ENCODE results near the gene SDS. TPM values are rescaled to one million over a fixed set of nuclear protein-coding genes. Genes with fewer than 3 reads are reported as not detected.

SDS gene
- total RNA-seq, 1 experiment from 2014 or later: not detected

DNA sequence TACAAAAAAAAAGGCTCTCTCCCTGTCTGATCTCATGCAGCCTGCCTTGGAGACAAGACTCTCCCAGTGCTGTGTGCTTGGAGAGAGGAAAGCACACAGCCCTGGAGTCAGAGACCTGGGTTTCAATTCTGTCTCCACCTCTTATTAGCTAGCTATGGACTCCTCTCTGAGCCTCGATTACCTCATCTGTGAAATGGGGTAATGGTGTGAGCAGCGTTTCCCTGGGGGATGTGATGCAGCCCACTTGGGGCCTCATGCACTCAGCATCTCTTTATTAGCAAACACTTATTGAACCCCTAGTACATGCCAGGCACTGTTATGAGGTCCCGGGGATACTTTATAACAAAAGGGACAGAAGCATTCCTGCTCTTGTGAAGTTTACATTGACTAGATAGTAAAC, 12.5 kb downstream of the SDS start:
- Histone ChIP-seq H3K4me2 (no peak overlapping the region), H3K79me2 (ENCODE audit: low read depth) (no peaks in the 10 kb centered on the region), H3K27me3 (ENCODE audit: insufficient read depth, low read depth) (no peaks in the 10 kb centered on the region), H3K9me3 (ENCODE audit: insufficient read depth, low read depth) (no peaks in the 10 kb centered on the region), H3K27ac (no peak overlapping the region), H3F3A (ENCODE audit: insufficient read depth, low read depth) (no peaks in the 10 kb centered on the region), H3K9me2 (ENCODE audit: insufficient read depth) (no peaks in the 10 kb centered on the region), H4K20me1 (ENCODE audit: insufficient read depth) (no peaks in the 10 kb centered on the region), H3K36me3 (ENCODE audit: low read depth) (no peaks in the 10 kb centered on the region), H2AFZ (no peak overlapping the region), H3K4me1 (replicated peaks; ENCODE audit: insufficient read depth) (no peaks in the 10 kb centered on the region), H3K4me3 (no peak overlapping the region)
- POLR2A ChIA-PET (ENCODE audit: unreplicated experiment): no interaction called here
- intact Hi-C loops (cut with micrococcal nuclease; ENCODE audit: unreplicated experiment): no loop called here
- BruUV-seq (replicated peaks): no TSS peak
- no peak for TF ChIP-seq CTCF (conservative IDR thresholded peaks at IDR 0.05)
- no peak for TF ChIP-seq EZH2 (IDR thresholded peaks at IDR 0.05; ENCODE audit: low read depth)
- CTCF ChIA-PET: no interaction called here
- DNase-seq: no peak

- no peak overlapping the region for H2AFZ ChIP-seq
- no peaks in the 10 kb centered on the region for H3F3A ChIP-seq (ENCODE audit: insufficient read depth, low read depth)
- H3K27me3 ChIP-seq (ENCODE audit: insufficient read depth, low read depth): no peaks in the 10 kb centered on the region
- no peaks in the 10 kb centered on the region for H4K20me1 ChIP-seq (ENCODE audit: insufficient read depth)
- ChIA-PET POLR2A (ENCODE audit: unreplicated experiment) (no interaction called here), CTCF (no interaction called here)
- no peak overlapping the region for H3K4me2 ChIP-seq
- no peak overlapping the region for H3K27ac ChIP-seq
- no peak for DNase-seq
- H3K4me1 ChIP-seq (replicated peaks; ENCODE audit: insufficient read depth): no peaks in the 10 kb centered on the region
- H3K4me3 ChIP-seq: no peak overlapping the region
- H3K79me2 ChIP-seq (ENCODE audit: low read depth): no peaks in the 10 kb centered on the region
- H3K9me3 ChIP-seq (ENCODE audit: insufficient read depth, low read depth): no peaks in the 10 kb centered on the region
- no peaks in the 10 kb centered on the region for H3K9me2 ChIP-seq (ENCODE audit: insufficient read depth)
- intact Hi-C loops (cut with micrococcal nuclease; ENCODE audit: unreplicated experiment): no loop called here
- BruUV-seq (replicated peaks): TSS peak; percentile 43
- H3K36me3 ChIP-seq (ENCODE audit: low read depth): no peaks in the 10 kb centered on the region
- TF ChIP-seq EZH2 (IDR thresholded peaks at IDR 0.05; ENCODE audit: low read depth) (no peak), CTCF (conservative IDR thresholded peaks at IDR 0.05) (no peak)
Measured at GRCh38 chr12:113390064-113391043, 13.3 kb downstream of the SDS start.

DNA sequence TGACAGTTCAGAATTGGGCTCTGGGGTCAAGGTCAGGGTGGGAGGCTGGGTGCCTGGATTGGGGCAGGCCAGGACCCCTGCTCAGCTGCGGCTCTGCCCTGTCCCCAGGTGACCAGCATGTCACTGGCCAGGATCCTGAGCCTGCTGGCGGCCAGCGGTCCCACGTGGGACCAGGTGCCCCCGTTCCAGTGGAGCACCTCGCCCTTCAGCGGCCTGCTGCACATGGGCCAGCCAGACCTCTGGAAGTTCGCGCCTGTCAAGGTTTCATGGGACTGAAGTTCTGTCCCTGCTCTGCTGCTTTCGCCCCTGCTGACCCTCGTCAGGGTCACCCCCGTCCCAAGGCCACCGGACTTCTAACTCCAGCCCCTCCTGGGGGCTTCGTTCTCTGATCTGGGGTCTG, 15.3 kb downstream of the SDS start:
- Histone ChIP-seq H3F3A (ENCODE audit: insufficient read depth, low read depth) (no peaks in the 10 kb centered on the region), H2AFZ (no peak overlapping the region), H3K4me2 (no peak overlapping the region), H3K27me3 (ENCODE audit: insufficient read depth, low read depth) (no peaks in the 10 kb centered on the region), H3K36me3 (ENCODE audit: low read depth) (no peaks in the 10 kb centered on the region), H3K9me3 (ENCODE audit: insufficient read depth, low read depth) (no peaks in the 10 kb centered on the region), H3K79me2 (ENCODE audit: low read depth) (no peaks in the 10 kb centered on the region), H4K20me1 (ENCODE audit: insufficient read depth) (no peaks in the 10 kb centered on the region), H3K4me3 (no peak overlapping the region), H3K4me1 (replicated peaks; ENCODE audit: insufficient read depth) (no peaks in the 10 kb centered on the region), H3K27ac (no peak overlapping the region), H3K9me2 (ENCODE audit: insufficient read depth) (no peaks in the 10 kb centered on the region)
- BruUV-seq (replicated peaks): no TSS peak
- no peak for DNase-seq
- POLR2A ChIA-PET (ENCODE audit: unreplicated experiment): no interaction called here
- intact Hi-C loops (cut with micrococcal nuclease; ENCODE audit: unreplicated experiment): no loop called here
- CTCF ChIA-PET: no interaction called here
- TF ChIP-seq EZH2 (IDR thresholded peaks at IDR 0.05; ENCODE audit: low read depth) (no peak), CTCF (conservative IDR thresholded peaks at IDR 0.05) (no peak)

Data from PC-9 (cell line).